GM21619 (cell line): Measurements from ENCODE around the gene RFPL4AL1.
"Not testable (repeated sequence)": the region's sequence is repeated elsewhere in the genome, so short reads cannot be mapped to it uniquely, and the experiment has no call there.

Experiments
- ATAC-seq: cut with Tn5 transposase; IDR thresholded peaks from one replicate; pipeline ENCODE4 v1.9.1; 2021; ENCODE audit not compliant: unreplicated experiment

Gene RFPL4AL1

GRCh38 chr19:55768818-55769217, at the start of gene RFPL4AL1:
Gene RFPL4AL1 (plus strand): TSS chr19:55769118. CDS start chr19:55771805, 2,687 bp downstream.
- ATAC-seq: not testable (repeated sequence)

- ATAC-seq: no peak
Observed at GRCh38 chr19:55720214-55720746, 48.6 kb upstream of the RFPL4AL1 start.

GRCh38 chr19:55720801-55721200, 48.1 kb upstream of the RFPL4AL1 start:
- ATAC-seq: no peak

GRCh38 chr19:55723491-55723890, 45.4 kb upstream of the RFPL4AL1 start:
- no peak for ATAC-seq

- not testable (repeated sequence) for ATAC-seq
Observed at GRCh38 chr19:55730378-55730777, 38.5 kb upstream of the RFPL4AL1 start.

- ATAC-seq: no peak
Observed at GRCh38 chr19:55738302-55738701, 30.6 kb upstream of the RFPL4AL1 start, which contains the start of gene NLRP9. Gene NLRP9 (minus strand): TSS chr19:55738402. CDS start chr19:55738374, 28 bp downstream.

GRCh38 chr19:55750715-55751114, 18.2 kb upstream of the RFPL4AL1 start:
- no peak for ATAC-seq

GRCh38 chr19:55753401-55753800, 15.5 kb upstream of the RFPL4AL1 start:
- no peak for ATAC-seq

GRCh38 chr19:55756808-55757207, 12.1 kb upstream of the RFPL4AL1 start:
- ATAC-seq: not testable (repeated sequence)

GRCh38 chr19:55758797-55759196, 10.1 kb upstream of the RFPL4AL1 start, which contains the start of gene RFPL4A:
Gene RFPL4A (plus strand): TSS chr19:55759097. CDS start chr19:55761801, 2,704 bp downstream.
- ATAC-seq: not testable (repeated sequence)

- ATAC-seq: no peak
Observed at GRCh38 chr19:55766466-55766865, 2.5 kb upstream of the RFPL4AL1 start.

GRCh38 chr19:55769632-55770031, 714 bp downstream of the RFPL4AL1 start:
- ATAC-seq: not testable (repeated sequence)

GRCh38 chr19:55777528-55777927, 8.6 kb downstream of the RFPL4AL1 start:
- no peak for ATAC-seq

- ATAC-seq: no peak
Observed at GRCh38 chr19:55778331-55778730, 9.4 kb downstream of the RFPL4AL1 start.

- no peak for ATAC-seq
Observed at GRCh38 chr19:55781112-55781511, 12.2 kb downstream of the RFPL4AL1 start.

GRCh38 chr19:55795021-55795420, 26.1 kb downstream of the RFPL4AL1 start:
- ATAC-seq: no peak

GRCh38 chr19:55801416-55801815, 32.5 kb downstream of the RFPL4AL1 start:
- no peak for ATAC-seq

- no peak for ATAC-seq
Observed at GRCh38 chr19:55802281-55802680, 33.4 kb downstream of the RFPL4AL1 start.

GRCh38 chr19:55809381-55810058, 40.6 kb downstream of the RFPL4AL1 start:
- no peak for ATAC-seq

- ATAC-seq: no peak
Observed at GRCh38 chr19:55811340-55811739, 42.4 kb downstream of the RFPL4AL1 start.

GRCh38 chr19:55812449-55812848, 43.5 kb downstream of the RFPL4AL1 start:
- no peak for ATAC-seq

GRCh38 chr19:55813906-55814305, 45.0 kb downstream of the RFPL4AL1 start:
- ATAC-seq: no peak
